CD4-positive, alpha-beta T cell (primary cell): Measurements from ENCODE around the gene HMG20B. TPM values are rescaled to one million over a fixed set of nuclear protein-coding genes. Genes with fewer than 3 reads are reported as not detected.

Experiments used
- ATAC-seq: fragments of 200-7000 bp; cut with Tn5 transposase; one replicate; pipeline ENCODE4 v1.10.0; 2022; ENCODE audit warnings: mild to moderate bottlenecking; ENCODE audit not compliant: poor library complexity
- CTCF ChIA-PET: fragments of 350-600 bp; sonication (Branson Sonifier 250); formaldehyde crosslinking; loops from one replicate; lab custom pipeline; 2021; ENCODE audit warnings: antibody characterized with exemption, inconsistent platforms; lab: Charles Lee
- POLR2A ChIA-PET: fragments of 350-600 bp; sonication (Branson Sonifier 250); formaldehyde crosslinking; loops from one replicate; lab custom pipeline; 2021; ENCODE audit warnings: antibody characterized with exemption, inconsistent platforms; lab: Charles Lee
- DNase-seq, 14 experiments: peaks; one replicate each; pipeline ENCODE4 v3.0.0-alpha.2; 2013 to 2020; ENCODE audit warnings: mixed read lengths in 2 of 14
- H3K27ac ChIP-seq, 2 donors: one replicate each; pipeline versions ENCODE4 v1.5.1 to v1.7.0; 2013; ENCODE audit warnings: low read length in 2 of 2, low read depth in 1 of 2, mild to moderate bottlenecking in 1 of 2
- H3K27me3 ChIP-seq, 2 experiments: 1 replicate in 1 of 2; 2 replicates in 1 of 2; pipeline versions ENCODE4 v1.6.1 to v1.7.0; 2013; ENCODE audit warnings: low read length in 2 of 2, control low read depth in 1 of 2, mild to moderate bottlenecking in 1 of 2, moderate library complexity in 1 of 2; ENCODE audit not compliant: insufficient read depth in 2 of 2, control insufficient read depth in 1 of 2
- H3K36me3 ChIP-seq: one replicate; pipeline ENCODE4 v1.6.1; 2013; ENCODE audit warnings: low read length, control low read depth; ENCODE audit not compliant: insufficient read depth
- H3K4me1 ChIP-seq: one replicate; pipeline ENCODE4 v1.6.1; 2013; ENCODE audit warnings: low read length, control low read depth; ENCODE audit not compliant: insufficient read depth
- H3K4me3 ChIP-seq: one replicate; pipeline ENCODE4 v1.5.1; 2013; ENCODE audit warnings: mild to moderate bottlenecking, low read length, moderate library complexity
- H3K9me3 ChIP-seq, 2 experiments: 1 replicate in 1 of 2; 2 replicates in 1 of 2; pipeline versions ENCODE4 v1.6.1 to v1.7.0; 2013; ENCODE audit warnings: low read length in 2 of 2, mild to moderate bottlenecking in 2 of 2, control low read depth in 1 of 2, moderate library complexity in 1 of 2; ENCODE audit not compliant: control insufficient read depth in 1 of 2, insufficient read depth in 1 of 2
- H3K27ac Mint-ChIP-seq: one replicate; pipeline ENCODE4 v1.8.0; 2020; ENCODE audit warnings: mixed read lengths
- H3K27me3 Mint-ChIP-seq: one replicate; pipeline ENCODE4 v1.8.0; 2021; ENCODE audit warnings: mixed read lengths
- H3K36me3 Mint-ChIP-seq: one replicate; pipeline ENCODE4 v1.8.0; 2021; ENCODE audit warnings: low read depth, mixed read lengths
- H3K4me1 Mint-ChIP-seq: one replicate; pipeline ENCODE4 v1.8.0; 2021; ENCODE audit warnings: low read depth, mixed read lengths
- H3K4me3 Mint-ChIP-seq: one replicate; pipeline ENCODE4 v1.8.0; 2020; ENCODE audit warnings: mild to moderate bottlenecking, mixed read lengths
- H3K9me3 Mint-ChIP-seq: one replicate; pipeline ENCODE4 v1.8.0; 2020; ENCODE audit warnings: mixed read lengths
- intact Hi-C, 2 experiments: fragments of 100-400 bp; cut with DNase I in 1 of 2; cut with micrococcal nuclease in 1 of 2; formaldehyde crosslinking; loops; one replicate each; pipeline versions ENCODE4 v1.15.1 to v1.9.0; 2023 to 2025; cut with DNase I, micrococcal nuclease
- total RNA-seq, 174 experiments: library from RNA in 2 of 174; stranded (reverse) in 2 of 174; gene quantifications; one replicate each; pipeline ENCODE4 v1.2.3 and lab custom pipeline; 2021 to 2026
- TF ChIP-seq, protein P1 (sequence below): fragments of 200-600 bp; IDR thresholded peaks from one replicate; pipeline ENCODE4 v1.8.0; 2022; ENCODE audit warnings: antibody characterized with exemption, mild to moderate bottlenecking

The HMG20B gene
- total RNA-seq, 2 experiments from 2014 or later, result 34.3 to 36.6 TPM

DNA sequence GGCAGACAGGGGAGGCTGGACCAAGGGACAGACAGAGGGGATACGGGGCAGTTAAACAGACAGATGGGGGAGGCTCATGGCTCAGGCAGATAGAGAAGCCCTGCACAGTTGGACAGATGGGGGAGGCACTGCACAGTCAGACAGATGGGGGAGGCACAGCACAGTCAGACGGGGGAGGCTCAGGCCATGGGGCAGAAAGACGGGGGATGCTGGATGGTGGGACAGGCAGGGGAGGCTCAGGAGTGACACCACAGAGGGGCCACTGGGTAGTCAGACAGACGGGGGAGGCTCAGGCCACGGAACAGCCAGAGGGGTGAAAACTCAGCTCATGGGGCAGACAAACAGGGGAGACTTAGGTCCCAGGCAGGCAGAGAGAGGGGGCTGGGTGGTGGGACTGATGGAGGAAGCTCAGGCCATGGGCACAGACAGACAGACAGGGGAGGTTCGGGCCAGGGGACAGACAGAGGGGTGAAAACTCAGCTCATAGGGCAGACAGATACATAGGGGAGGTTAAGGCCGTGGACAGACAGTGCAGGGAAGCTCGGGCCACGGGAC lies 16.2 kb upstream of the HMG20B start:
- no peaks in the 10 kb centered on the region for H3K27me3 ChIP-seq
- TF ChIP-seq, protein P1, sequence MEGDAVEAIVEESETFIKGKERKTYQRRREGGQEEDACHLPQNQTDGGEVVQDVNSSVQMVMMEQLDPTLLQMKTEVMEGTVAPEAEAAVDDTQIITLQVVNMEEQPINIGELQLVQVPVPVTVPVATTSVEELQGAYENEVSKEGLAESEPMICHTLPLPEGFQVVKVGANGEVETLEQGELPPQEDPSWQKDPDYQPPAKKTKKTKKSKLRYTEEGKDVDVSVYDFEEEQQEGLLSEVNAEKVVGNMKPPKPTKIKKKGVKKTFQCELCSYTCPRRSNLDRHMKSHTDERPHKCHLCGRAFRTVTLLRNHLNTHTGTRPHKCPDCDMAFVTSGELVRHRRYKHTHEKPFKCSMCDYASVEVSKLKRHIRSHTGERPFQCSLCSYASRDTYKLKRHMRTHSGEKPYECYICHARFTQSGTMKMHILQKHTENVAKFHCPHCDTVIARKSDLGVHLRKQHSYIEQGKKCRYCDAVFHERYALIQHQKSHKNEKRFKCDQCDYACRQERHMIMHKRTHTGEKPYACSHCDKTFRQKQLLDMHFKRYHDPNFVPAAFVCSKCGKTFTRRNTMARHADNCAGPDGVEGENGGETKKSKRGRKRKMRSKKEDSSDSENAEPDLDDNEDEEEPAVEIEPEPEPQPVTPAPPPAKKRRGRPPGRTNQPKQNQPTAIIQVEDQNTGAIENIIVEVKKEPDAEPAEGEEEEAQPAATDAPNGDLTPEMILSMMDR, result no peak
- intact Hi-C loops, result no loop called here
- Mint-ChIP-seq H3K27me3 (no peaks in the 10 kb centered on the region), H3K4me3 (peak overlapping the region; percentile 93), H3K36me3 (peaks cover 18% of the 10 kb centered on the region), H3K9me3 (no peaks in the 10 kb centered on the region), H3K4me1 (peaks cover 37% of the 10 kb centered on the region), H3K27ac (peak overlapping the region; percentile 93)
- DNase-seq, result no peak
- H3K36me3 ChIP-seq, result no peaks in the 10 kb centered on the region
- H3K27ac ChIP-seq, result peak overlapping the region; percentile 45 to 71
- peaks cover 63% of the 10 kb centered on the region for H3K4me1 ChIP-seq
- peak overlapping the region; percentile 84 for H3K4me3 ChIP-seq
- ChIA-PET POLR2A (interaction anchor here (0.5 to 2.4 kb wide), 9 partner anchors 8 to 575 kb away, joined by 3 to 21 read pairs (median 4); partner anchors contain the start of genes CACTIN, GIPC3 and MRPL54), CTCF (interaction anchor here (1.0 to 3.4 kb wide), 3 partner anchors 9 to 29 kb away, joined by 3 to 33 read pairs (median 4); partner anchors contain the start of gene GIPC3)
- peak; percentile 0 for ATAC-seq
- H3K9me3 ChIP-seq, result no peaks in the 10 kb centered on the region

DNA sequence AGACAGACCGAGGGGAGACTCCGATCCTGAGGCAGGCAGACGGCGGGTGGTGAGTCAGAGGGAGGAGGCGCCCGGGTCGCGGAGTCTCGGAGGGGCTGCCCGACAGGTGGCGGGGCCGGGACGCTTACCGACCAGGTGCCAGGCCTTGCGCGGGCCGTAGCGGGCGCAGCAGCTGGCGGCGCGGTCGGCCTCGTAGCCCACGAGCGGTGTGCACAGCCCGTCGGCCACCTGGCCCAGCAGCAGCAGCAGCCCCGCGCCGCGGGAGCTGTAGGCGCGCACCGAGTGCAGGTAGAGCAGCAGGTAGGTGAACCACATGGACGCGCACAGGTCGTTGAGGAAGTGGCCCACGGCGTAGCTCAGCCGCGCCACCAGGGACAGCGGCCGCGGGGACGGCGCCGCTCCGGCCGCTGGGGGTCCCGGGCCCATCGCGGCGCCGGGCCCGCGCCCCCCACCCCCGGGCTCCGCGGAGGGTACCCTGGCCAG lies 15.7 kb upstream of the HMG20B start:
- peak; percentile 34 to 85 (median 58) for DNase-seq
- intact Hi-C loops, result loop anchor here in 1 of 2 experiments (1.0 kb wide), 3 partner anchors 15 to 70 kb away; partner anchors contain the start of genes FZR1 and HMG20B
- H3K36me3 ChIP-seq, result no peaks in the 10 kb centered on the region
- H3K9me3 Mint-ChIP-seq, result no peaks in the 10 kb centered on the region
- peaks cover 33% of the 10 kb centered on the region for H3K4me1 Mint-ChIP-seq
- H3K4me3 Mint-ChIP-seq, result peak overlapping the region; percentile 93
- TF ChIP-seq, protein P1, result no peak
- H3K27ac Mint-ChIP-seq, result peak overlapping the region; percentile 93
- H3K27me3 ChIP-seq, result no peaks in the 10 kb centered on the region
- peaks cover 13% of the 10 kb centered on the region for H3K36me3 Mint-ChIP-seq
- H3K4me1 ChIP-seq, result peaks cover 58% of the 10 kb centered on the region
- ATAC-seq, result peak; percentile 21
- POLR2A ChIA-PET, result interaction anchor here (0.7 to 2.4 kb wide), 11 partner anchors 9 to 843 kb away, joined by 3 to 21 read pairs (median 4); partner anchors contain the start of genes CACTIN, GIPC3, MRPL54 and SH3GL1
- CTCF ChIA-PET, result interaction anchor here (1.0 to 3.4 kb wide), 3 partner anchors 9 to 29 kb away, joined by 3 to 33 read pairs (median 4); partner anchors contain the start of gene GIPC3
- no peaks in the 10 kb centered on the region for H3K27me3 Mint-ChIP-seq
- peak overlapping the region; percentile 84 for H3K4me3 ChIP-seq
- H3K27ac ChIP-seq, result peak overlapping the region; percentile 45 to 71
- H3K9me3 ChIP-seq, result no peaks in the 10 kb centered on the region

DNA sequence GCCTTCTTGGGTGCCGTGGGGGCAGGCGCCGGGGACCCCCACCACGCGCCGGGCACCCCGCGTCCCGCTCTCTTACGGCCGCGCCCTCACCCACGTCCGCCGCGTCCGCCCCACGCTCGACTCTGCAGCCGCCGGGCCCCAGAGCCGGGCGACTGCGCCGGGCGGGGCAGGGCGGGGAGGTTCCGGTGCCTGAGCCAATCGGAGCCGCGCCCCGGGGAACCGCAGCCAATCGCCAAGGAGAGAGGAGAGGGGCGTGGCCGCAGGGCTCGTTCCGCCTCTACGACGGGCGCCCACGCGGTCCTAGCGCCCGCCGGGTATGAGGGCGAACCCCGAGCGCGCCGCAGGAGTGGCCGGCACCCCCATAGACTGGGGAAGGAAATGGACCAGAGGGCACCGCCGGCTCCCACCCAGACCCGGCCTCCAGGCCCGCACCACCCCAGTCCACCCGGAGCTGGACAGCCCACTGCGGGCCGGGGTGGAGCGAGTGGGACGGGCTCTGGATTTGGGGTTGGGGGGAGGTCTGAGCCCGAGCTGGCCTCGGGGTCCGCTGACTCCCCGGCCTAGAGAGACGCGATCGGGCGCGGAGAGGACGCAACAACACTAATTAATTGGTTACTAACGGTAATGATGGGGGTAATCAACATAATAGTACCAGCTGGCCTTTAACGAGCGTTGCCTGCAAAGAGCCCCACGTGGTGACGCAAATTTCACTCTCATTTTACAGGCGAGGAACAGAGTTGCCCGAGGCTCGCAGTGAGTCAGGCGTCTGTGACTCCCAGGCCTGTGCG lies 15.1 kb upstream of the HMG20B start, which contains the start of gene MFSD12:
TSS of gene MFSD12 (minus strand) at position 126 of the 788 bp plus-strand sequence. CDS start 183 bp downstream, outside the sequence.
- TF ChIP-seq, protein P1, result no peak
- Histone ChIP-seq H3K36me3 (no peaks in the 10 kb centered on the region), H3K27ac (peak within 1 kb of the TSS; percentile 45 to 71), H3K4me3 (peak within 1 kb of the TSS; percentile 84), H3K4me1 (peaks cover 54% of the 10 kb centered on the region), H3K27me3 (no peaks in the 10 kb centered on the region), H3K9me3 (no peaks in the 10 kb centered on the region)
- Mint-ChIP-seq H3K36me3 (peaks cover 13% of the 10 kb centered on the region), H3K4me3 (peak within 1 kb of the TSS; percentile 93), H3K27ac (peak within 1 kb of the TSS; percentile 93), H3K4me1 (peaks cover 33% of the 10 kb centered on the region), H3K27me3 (no peaks in the 10 kb centered on the region), H3K9me3 (no peaks in the 10 kb centered on the region)
- ChIA-PET CTCF (interaction anchor here (0.6 to 3.4 kb wide), 3 partner anchors 12 to 28 kb away, joined by 4 to 33 read pairs (median 4); partner anchors contain the start of gene GIPC3), POLR2A (interaction anchor here (0.7 to 2.4 kb wide), 12 partner anchors 9 to 843 kb away, joined by 3 to 21 read pairs (median 4); partner anchors contain the start of genes CACTIN, GIPC3, MRPL54 and SH3GL1)
- intact Hi-C loops, result loop anchor here (1.0 kb wide), 3 partner anchors 15 to 70 kb away; partner anchors contain the start of genes HMG20B (in 2 of the 2) and FZR1 (in 1 of the 2)
- ATAC-seq, result peak; percentile 77
- peak; percentile 87 to 97 (median 94) for DNase-seq
